Gastroesophageal sphincter (tissue), 4 donors: ENCODE measurements around the gene PROSER2. TPM values are rescaled to one million over a fixed set of nuclear protein-coding genes. Genes with fewer than 3 reads are reported as not detected.

Experiments used
- ATAC-seq: fragments of 150-250 bp; one replicate; pipeline ENCODE4 v1.9.1; 2016; ENCODE audit warnings: mild to moderate bottlenecking, moderate library complexity
- H3K27ac ChIP-seq, 4 donors: fragments of 200-600 bp; sonication (generic) in 3 of 4; 1 replicate in 3 of 4; 2 replicates in 1 of 4; pipeline ENCODE4 v1.5.1; 2016 to 2019
- H3K27me3 ChIP-seq: fragments of 200-600 bp; sonication (generic); one replicate; pipeline ENCODE4 v1.5.1; 2019
- H3K36me3 ChIP-seq, 2 donors: fragments of 200-600 bp; sonication (generic); one replicate each; pipeline ENCODE4 v1.5.1; 2019; ENCODE audit warnings: control low read depth in 1 of 2
- H3K4me1 ChIP-seq, 3 donors: fragments of 200-600 bp; sonication (generic); 1 replicate in 2 of 3; 2 replicates in 1 of 3; pipeline ENCODE4 v1.5.1; 2016 to 2019; ENCODE audit warnings: control low read depth in 2 of 3
- H3K4me3 ChIP-seq, 2 donors: fragments of 200-600 bp; sonication (generic); one replicate each; pipeline ENCODE4 v1.5.1; 2019; ENCODE audit warnings: mild to moderate bottlenecking in 1 of 2, moderate library complexity in 1 of 2
- H3K9me3 ChIP-seq, 3 donors: fragments of 200-600 bp; sonication (generic); one replicate each; pipeline ENCODE4 v1.5.1; 2017 to 2019; ENCODE audit warnings: control low read depth in 2 of 3
- CTCF ChIP-seq, 4 experiments: fragments of 200-600 bp in 2 of 4; fragments of 450-650 bp in 2 of 4; sonication (generic) in 1 of 4; IDR thresholded peaks; one replicate each; pipeline ENCODE4 v1.5.1; 2017 to 2019; ENCODE audit warnings: antibody characterized with exemption in 4 of 4, mild to moderate bottlenecking in 2 of 4, moderate library complexity in 2 of 4
- EP300 ChIP-seq: sonication (generic); formaldehyde crosslinking; IDR thresholded peaks from one replicate; pipeline ENCODE4 v1.6.1; 2017; ENCODE audit warnings: antibody characterized with exemption, mild to moderate bottlenecking
- POLR2A ChIP-seq, 2 donors: fragments of 450-650 bp; IDR thresholded peaks; one replicate each; pipeline ENCODE4 v1.6.1; 2017; ENCODE audit warnings: antibody characterized with exemption in 2 of 2, mild to moderate bottlenecking in 2 of 2, moderate library complexity in 1 of 2
- POLR2AphosphoS5 ChIP-seq: sonication (generic); formaldehyde crosslinking; IDR thresholded peaks from one replicate; pipeline ENCODE4 v1.6.1; 2017; ENCODE audit warnings: antibody characterized with exemption
- WGBS, 2 donors: methylation state at CpG; one replicate each; pipeline ENCODE4 v1.1.5; 2018; ENCODE audit warnings: low coverage in 1 of 2; 5-methylcytosine and 5-hydroxymethylcytosine counted together
- total RNA-seq, 4 donors: library from RNA; depleted of rRNA; stranded (reverse); fragments of >200 nt; gene quantifications; one replicate each; pipeline ENCODE4 v1.1.0, GENCODE V29; 2016

Gene PROSER2
- total RNA-seq, 4 donors from 2014 or later, result 0.62 to 10.3 (median 1.8) TPM

GRCh38 chr10:11910102-11910501, 86.9 kb downstream of the PROSER2 start:
- ATAC-seq, result no peak
- H3K27ac ChIP-seq, result no peak overlapping the region
- H3K4me3 ChIP-seq, result no peak overlapping the region
- H3K9me3 ChIP-seq, result no peaks in the 10 kb centered on the region
- WGBS, 2 donors, result 78 to 93% methylated on average over 1 to 3 of the region's 10 CpGs
- no peaks in the 10 kb centered on the region for H3K36me3 ChIP-seq
- no peak for TF ChIP-seq EP300
- no peak for TF ChIP-seq CTCF (IDR thresholded peaks at IDR 0.05)
- no peak for TF ChIP-seq POLR2A (IDR thresholded peaks at IDR 0.05)
- TF ChIP-seq POLR2AphosphoS5, result no peak
- no peaks in the 10 kb centered on the region for H3K27me3 ChIP-seq
- no peaks in the 10 kb centered on the region for H3K4me1 ChIP-seq

- Histone ChIP-seq H3K4me1 (no peaks in the 10 kb centered on the region), H3K4me3 (no peak overlapping the region), H3K27me3 (no peaks in the 10 kb centered on the region), H3K36me3 (no peaks in the 10 kb centered on the region), H3K9me3 (no peaks in the 10 kb centered on the region), H3K27ac (no peak overlapping the region)
- no peak for TF ChIP-seq POLR2A (IDR thresholded peaks at IDR 0.05)
- TF ChIP-seq CTCF (IDR thresholded peaks at IDR 0.05), result no peak
- TF ChIP-seq EP300, result no peak
- no peak for TF ChIP-seq POLR2AphosphoS5
- no peak for ATAC-seq
- 28 to 40% methylated on average over 3 of the region's 11 CpGs for WGBS, 2 donors
These were observed 90.0 kb downstream of the PROSER2 start for GRCh38 chr10:11913079-11913641.

GRCh38 chr10:11918384-11918783, 95.2 kb downstream of the PROSER2 start:
- H3K9me3 ChIP-seq, result no peaks in the 10 kb centered on the region
- H3K4me3 ChIP-seq, result no peak overlapping the region
- H3K27ac ChIP-seq, result no peak overlapping the region
- H3K36me3 ChIP-seq, result peaks cover 0 to 41% of the 10 kb centered on the region in 2 donors
- ATAC-seq, result no peak
- H3K27me3 ChIP-seq, result no peaks in the 10 kb centered on the region
- 30 to 76% methylated on average over 2 to 6 of the region's 8 CpGs for WGBS, 2 donors
- no peak for TF ChIP-seq EP300
- TF ChIP-seq POLR2AphosphoS5, result no peak
- TF ChIP-seq CTCF (IDR thresholded peaks at IDR 0.05), result no peak
- TF ChIP-seq POLR2A (IDR thresholded peaks at IDR 0.05), result no peak
- no peaks in the 10 kb centered on the region for H3K4me1 ChIP-seq

GRCh38 chr10:11919271-11919670, 96.1 kb downstream of the PROSER2 start:
- H3K27me3 ChIP-seq, result no peaks in the 10 kb centered on the region
- no peaks in the 10 kb centered on the region for H3K9me3 ChIP-seq
- peaks cover 0 to 50% of the 10 kb centered on the region in 2 donors for H3K36me3 ChIP-seq
- no peak overlapping the region for H3K4me3 ChIP-seq
- H3K27ac ChIP-seq, result no peak overlapping the region
- H3K4me1 ChIP-seq, result no peaks in the 10 kb centered on the region
- TF ChIP-seq POLR2AphosphoS5 (no peak), CTCF (IDR thresholded peaks at IDR 0.05) (no peak), EP300 (no peak), POLR2A (IDR thresholded peaks at IDR 0.05) (no peak)
- ATAC-seq, result no peak
- WGBS, 2 donors, result 53 to 91% methylated on average over 2 to 6 of the region's 7 CpGs

Other genes starting within 250 kb of the PROSER2 start
- gene USP6NL, start 211.7 kb upstream of the PROSER2 start, total RNA-seq, result 10 to 100 TPM in 3 of 4 donors, 1 to 10 TPM in 1; 9.0 to 14.7 (median 12.5) TPM
- 10 to 100 TPM in 3 of 4 donors, 1 to 10 TPM in 1; 7.3 to 19.3 (median 14.0) TPM for gene ECHDC3, start 81.0 kb upstream of the PROSER2 start, total RNA-seq
- gene UPF2, start 219.5 kb downstream of the PROSER2 start, total RNA-seq, result 10 to 100 TPM; 23.8 to 40.9 (median 35.0) TPM
- gene DHTKD1, start 245.6 kb downstream of the PROSER2 start, total RNA-seq, result 10 to 100 TPM; 14.8 to 32.2 (median 20.2) TPM